ENCODE data around the gene PRKCE.

PRKCE gene

DNA sequence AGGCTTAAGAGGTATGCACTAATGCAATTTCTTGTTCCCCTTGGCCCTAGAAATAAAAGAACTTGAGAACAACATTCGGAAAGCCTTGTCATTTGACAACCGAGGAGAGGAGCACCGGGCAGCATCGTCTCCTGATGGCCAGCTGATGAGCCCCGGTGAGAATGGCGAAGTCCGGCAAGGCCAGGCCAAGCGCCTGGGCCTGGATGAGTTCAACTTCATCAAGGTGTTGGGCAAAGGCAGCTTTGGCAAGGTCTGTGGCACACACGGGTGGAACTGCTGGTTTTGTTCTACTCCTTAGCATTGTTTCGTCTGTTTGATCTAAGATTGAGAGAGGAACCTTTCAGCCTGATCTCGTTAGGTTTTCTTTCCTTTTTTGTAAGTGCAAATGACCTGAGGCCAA lies 355.9 kb downstream of the PRKCE start:
- DNase-seq = no peak

DNA sequence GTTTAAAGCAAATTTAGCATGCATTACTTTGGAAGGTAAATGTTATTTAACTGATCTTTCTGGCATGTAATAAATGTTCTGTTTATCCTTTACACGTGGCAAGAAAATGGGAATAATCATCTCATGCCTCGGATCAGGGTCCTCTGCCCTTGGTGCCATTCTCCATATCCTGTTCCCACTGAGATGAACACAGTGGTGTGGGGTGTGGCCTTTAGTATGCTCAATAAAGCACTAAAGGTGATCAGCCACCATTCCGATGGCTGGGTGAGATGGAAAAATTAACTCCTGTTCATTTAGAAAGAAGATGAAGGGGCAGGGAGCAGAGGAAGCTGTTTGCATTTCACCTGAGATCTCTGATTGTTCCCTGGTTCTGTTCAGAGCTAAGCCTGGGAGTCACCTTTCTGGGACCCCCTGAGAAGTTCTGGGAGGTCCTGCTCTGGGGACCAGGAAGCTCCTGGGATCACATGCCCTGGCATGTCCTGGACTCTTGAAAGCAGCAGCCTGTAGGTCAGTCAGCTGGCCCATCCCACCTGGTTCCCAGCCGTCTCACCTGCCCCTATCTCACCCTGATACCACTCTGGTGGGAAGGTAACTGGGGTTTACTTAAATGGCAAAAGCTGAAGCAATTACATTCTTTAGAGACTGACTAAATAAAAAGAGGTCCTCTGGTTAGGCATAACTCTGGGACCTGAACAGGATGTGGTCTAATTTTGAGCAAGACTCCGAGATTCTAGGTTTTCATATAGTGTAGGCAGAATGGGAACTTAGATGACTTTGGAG lies 356.8 kb downstream of the PRKCE start:
- no peak for DNase-seq

DNA sequence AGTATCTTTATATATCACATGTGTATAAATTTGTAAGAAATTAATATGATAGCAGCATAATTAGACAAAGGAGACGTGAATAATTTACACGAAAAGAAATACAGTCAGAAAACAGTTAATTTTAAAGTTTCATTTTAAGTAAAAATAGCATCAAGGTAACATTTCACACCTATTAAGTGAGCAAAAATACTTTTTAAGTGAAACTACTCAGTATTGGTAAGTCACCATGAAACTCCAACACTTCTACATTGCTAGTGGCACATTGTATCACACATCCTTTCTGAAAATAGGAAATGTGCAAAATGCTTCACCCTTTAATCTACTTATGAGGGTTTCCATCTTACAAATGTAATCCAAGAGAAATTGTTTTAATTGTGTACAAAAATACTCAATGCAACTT lies 357.8 kb downstream of the PRKCE start:
- DNase-seq = no peak

DNA sequence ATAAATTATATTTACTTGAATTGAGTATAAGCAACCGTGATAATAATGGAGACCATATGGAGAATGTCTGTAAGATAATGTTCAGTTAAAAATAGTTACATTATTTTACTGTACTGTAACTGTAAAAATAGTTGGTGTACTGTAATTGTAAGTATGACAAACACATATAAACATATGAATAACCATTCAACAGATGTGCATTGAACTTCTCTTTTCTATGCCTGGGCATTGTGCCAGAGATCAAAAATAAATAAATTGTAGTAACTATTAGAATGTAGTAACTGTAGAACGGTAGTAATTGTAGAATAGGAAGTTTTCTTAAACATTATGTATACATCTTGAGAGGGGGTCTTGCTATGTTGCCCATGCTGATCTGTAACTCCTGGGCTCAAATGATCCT lies 358.3 kb downstream of the PRKCE start:
- no peak for DNase-seq

DNA sequence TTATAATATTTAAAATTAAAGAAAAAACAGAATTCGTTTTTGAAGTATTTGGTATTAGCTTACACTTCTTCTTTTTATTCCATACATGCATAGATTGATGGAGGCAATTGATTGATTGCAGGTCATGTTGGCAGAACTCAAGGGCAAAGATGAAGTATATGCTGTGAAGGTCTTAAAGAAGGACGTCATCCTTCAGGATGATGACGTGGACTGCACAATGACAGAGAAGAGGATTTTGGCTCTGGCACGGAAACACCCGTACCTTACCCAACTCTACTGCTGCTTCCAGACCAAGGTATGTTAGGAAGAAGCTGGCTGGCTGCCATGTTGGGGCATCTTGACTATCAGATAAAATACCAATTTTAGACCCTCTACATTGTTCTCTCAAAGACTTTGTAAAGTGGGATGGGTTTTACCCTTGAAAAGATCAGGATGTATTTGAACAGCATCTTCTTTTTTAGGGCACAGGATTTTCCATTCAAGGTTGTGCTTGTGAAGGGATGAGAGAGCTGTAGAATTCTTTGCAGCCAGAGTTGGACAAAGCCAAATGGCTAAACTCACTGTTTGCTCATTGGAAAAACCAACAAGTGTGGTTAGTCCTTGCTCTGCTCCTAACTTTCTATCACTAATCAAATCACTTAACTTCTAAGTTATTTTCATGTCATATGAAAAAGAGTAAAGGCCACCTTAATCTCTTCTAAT lies 358.9 kb downstream of the PRKCE start:
- no peak for DNase-seq

DNA sequence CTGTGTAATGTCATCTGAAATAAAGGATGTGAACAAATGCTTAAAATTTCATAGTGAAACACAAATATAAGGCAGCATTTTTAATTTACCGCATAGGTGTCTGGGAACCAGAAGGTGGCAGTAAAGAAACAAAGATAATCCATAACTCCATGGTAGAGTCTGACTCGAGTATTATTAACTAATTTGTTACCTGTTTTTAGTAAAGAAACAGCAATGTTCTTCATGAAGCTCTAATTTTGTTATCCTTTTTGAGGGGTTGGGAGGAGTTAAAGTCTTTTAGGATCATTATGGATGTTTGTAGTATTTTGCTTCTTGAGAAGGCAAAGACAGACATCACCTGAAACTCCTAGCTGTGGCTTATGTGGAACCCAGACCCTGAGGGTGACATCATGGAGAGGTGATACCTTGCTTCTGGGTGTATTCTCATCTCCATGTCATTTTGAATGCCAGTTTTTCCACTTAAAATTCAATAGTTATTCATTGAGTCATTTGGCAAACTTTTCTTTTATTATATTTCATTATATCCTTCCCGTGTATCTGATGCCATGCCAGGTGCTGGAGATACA lies 359.5 kb downstream of the PRKCE start:
- DNase-seq = peak; percentile 74

DNA sequence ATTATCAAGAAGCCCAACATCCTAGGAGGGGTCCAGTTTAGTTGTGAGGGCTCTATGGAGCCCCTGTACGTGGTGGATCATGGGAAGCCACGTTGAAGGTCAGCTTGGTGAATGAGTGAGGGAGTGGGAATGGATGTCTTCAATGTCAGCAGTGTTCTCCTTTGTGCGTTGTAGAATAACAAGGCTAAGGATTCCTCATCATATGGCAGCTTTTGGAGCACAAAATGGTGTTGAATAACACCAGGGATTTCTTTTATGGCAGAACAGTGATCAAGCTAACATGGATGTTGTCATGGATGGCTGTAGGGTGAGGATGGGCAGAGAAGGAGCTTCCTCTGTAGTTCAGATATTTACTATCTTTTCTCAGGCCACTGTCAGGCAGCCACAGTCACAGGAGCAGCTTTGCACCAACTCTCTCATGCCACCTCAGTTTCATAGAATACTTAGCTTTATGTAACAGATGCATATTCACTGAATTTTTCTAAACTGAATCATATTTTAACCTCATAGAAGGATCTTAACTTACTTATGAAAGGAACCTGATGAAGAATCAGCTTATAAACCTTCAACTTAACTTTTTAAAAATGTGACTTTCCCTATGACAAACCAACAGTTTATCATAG lies 361.3 kb downstream of the PRKCE start:
- no peak for DNase-seq

DNA sequence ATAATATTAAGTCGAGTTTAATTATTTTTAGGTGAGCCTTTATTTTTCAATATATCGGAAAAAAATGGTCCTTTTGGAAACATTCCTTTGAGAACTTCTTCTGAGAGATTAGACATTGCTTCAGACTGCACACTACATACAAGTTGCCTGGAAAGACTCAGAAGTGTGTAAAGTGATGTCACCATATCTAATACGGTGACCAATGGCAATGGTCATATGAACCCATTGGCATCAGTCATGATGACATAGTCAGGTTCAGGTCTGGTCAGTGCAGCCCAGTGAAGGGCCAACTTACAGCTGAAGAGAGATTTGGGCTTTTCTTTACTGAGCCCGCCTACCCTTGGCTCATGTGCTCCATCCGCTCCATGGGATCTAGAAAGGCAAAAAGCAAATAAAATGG lies 362.3 kb downstream of the PRKCE start:
- no peak for DNase-seq

DNA sequence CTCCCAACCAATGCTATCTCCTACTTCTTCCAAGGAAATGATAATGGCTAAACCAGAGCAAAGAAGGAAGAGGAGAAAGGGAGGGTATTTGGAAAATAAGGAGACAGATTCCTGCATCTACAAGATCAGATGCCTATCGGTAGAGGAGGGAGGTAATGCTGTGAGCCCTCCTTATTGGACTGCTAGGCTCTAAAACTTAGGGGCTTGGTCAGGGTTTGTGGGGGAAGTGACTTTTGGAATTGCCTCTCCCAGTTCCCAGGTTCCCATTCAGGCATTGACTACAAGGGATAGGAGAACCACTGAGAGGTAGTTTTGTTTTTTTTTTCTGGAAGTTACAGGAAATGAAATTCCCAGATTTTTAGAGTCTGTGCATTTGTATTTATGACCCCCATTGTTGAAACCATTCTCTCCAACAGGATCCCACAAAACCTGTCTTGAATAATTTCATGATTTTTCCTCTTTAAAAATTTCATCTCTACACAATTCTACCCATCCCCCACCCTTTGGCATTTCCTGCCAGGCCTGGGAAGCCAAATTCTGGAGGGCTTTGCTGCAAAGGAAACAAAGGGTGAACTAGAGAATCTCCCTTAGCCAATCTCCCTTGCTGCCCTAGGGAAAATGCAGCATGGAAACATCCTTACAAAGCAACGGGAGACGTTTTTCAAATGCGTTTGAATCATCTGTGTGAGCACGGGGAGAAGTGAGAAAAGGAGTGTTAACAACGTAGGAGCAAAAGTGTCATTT lies 363.6 kb downstream of the PRKCE start:
- no peak for DNase-seq

DNA sequence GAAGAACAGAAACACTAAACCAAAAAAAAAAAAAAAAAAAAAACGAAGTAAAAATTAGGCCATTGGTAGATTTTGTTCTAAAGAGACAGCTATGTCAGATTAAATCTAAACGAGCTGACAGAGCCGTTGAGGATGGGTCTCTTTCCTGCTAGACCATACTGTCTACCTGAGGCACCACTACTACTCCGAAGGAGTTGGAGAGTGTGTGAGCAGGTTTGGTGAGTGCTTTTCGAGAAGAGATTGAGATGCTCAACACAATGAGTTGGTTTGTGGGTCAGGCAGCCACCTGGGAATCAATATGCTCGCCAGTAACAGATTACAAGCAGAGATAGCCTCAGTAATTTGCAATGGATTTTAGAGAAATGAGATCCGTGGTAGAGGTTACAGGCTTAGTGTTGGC lies 364.2 kb downstream of the PRKCE start:
- no peak for DNase-seq

DNA sequence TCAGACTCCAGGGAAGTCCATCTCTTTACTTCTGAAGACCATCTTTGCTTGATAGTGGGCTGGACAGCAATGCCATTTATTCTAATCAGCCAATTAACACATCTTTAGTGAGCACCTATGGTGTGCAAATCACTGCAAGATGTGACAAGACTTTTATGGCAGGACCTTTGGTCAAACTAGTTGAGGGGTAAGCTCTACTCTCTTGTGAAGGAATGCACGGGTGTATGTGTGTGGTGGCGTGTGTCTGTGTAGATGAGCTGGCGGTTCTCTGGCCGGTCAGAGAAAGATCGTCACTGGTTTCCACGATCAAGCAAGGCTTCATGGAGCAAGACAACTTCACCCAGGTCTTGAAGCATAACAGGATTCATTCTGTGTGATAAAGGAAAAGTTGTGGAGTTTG lies 364.6 kb downstream of the PRKCE start:
- DNase-seq = no peak

DNA sequence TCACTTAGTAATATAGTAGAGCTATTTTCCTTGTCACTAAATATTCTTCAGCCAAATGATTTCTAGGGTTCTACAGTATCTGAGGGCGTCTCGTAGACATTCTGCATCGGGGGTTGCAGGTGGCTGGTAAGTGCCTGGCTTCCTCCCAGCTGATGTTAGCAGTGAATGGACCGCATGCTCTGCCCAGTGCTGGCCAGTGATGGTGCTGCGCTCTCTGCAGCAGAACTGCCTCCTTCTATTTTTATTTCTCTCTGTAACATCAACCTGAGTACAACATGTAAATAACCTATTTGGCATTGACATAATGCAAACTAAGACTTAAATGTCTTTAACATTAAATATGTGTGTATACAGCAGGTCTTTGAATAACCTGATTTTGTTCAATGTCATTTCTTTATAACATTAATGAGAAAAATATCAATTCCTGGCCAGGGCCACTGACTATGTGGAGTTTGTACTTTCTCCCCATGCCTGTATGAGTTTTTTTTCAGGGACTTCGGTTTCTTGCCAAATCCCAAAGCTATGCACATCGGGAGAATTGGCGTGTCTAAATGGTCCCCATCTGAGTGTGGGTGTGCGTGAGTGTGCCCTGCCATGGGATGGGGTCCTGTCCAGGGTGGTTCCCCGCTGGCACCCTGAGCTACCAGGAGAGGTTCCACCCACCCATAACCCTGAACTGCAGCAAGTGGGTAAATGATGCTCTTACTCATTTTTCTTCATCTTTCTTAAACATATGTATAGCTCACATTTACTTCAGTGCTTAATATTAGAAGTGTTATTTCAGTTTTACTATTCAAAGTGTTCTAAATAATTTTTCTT lies 367.5 kb downstream of the PRKCE start:
- no peak for DNase-seq

DNA sequence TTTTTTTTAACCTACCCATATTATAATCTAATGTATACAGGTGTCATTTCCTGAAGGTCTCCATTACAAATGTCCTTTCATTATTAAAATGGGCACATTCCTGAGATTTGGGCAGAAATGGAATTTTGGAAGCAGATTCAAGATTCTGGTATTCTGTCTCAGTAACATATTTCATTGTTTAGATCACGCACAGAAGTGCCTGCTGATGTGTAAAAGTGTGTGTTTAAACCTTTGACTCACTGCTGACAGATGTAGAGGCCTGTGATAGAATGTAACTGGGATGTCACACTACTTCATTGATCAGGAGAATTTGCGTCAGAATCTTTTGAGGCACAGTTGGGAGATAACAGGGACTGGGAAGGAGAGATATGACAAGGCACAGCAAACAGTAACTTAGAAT lies 368.9 kb downstream of the PRKCE start:
- DNase-seq = peak; percentile 6

DNA sequence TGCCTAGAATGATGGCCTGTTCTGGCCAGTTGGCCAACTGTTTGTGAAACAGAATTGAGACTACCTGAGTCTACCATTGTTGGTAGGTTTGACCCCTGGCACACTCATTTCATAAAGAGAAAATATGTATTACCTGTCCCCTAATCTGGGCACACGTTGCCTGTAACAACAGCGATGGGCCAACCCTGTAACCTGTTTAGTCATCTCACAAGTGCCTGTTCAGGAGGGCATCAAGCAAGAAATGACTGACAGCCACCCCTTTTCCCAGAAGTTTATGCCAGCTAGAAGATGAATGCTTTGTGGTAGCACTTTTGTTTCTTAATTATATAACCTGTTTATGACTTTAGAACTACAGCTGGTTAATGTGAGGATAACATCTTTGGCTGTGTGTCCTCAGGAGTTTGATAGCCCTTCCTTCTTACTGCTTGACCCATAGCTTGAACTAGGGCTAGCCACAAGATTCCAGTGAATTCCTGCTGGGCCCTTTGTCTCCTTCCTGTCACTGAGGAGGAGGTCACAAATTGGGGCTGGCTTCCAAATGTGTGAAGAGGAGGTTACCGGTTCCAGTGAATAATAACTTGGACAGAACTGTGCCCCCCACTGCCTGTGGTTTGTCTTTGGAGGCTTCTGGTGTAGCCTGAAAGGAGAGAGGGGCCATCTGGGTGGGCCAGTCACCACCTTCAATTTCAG lies 371.8 kb downstream of the PRKCE start:
- no peak for DNase-seq

DNA sequence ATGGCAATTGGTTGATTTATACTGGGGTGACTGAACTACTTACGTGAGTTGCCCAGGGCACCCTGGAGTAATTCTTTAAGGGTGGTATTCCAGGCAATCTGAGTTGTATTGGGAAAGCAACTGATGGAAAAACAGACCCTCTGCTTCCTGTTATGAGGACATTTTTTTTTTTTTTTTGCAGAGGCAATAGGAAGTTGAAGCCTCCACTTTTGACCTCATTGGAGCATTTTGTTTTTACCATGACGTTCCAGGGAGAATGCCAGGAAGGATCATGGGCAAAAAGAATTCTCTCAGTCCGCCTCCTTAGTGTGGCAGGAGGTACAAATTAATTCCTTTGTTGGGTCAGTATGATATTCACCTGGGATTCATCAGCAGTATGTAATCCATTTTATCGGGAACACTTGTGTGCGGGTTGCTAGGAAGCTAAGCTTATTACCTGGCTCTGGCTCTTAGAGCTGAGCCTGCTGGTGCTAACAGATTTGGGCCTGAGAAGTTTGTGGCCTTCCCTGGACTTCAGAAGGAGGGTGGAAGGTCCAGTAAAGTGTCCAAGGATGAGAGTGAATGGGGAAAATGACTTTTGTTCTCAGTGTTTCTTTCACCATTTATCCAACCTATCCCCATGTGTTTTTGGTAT lies 372.8 kb downstream of the PRKCE start:
- DNase-seq = no peak

DNA sequence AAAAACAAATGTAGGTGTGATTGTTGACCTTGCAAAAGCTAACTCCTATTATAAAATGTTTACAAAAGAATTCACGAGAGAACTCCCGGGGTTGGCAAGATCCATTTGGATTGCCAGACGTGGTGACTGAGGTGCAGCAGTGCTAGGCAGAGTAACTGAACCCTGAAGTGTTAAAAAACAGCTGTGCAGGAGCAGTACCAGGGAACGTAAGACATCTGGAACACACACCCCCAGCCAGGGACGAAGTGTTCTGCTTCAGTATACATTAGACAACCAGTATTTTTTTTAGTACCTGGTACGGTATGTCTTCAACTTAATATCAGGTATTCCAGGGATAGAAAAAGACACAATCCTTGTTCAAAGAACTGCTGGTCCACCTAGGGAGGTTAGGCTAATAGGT lies 373.6 kb downstream of the PRKCE start:
- DNase-seq = no peak

DNA sequence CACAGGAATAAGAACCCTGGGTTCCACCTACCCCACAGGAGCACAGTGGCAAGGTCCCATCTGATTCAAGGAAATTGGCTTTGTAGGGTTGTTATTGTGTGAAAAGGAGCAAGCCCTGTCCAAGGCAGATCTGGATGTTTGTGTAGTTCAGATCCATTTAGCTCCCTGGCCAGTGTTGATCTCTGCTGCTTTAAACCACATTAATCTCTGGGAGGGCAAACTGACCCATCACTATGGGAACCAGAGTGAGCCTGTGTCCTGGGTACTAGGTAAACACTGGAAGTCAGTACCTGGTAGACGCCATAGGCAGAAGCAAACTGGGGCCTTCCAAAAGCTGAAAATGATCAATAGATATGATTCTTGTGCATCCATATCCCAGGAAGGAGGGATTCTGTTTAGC lies 374.2 kb downstream of the PRKCE start:
- DNase-seq = no peak

DNA sequence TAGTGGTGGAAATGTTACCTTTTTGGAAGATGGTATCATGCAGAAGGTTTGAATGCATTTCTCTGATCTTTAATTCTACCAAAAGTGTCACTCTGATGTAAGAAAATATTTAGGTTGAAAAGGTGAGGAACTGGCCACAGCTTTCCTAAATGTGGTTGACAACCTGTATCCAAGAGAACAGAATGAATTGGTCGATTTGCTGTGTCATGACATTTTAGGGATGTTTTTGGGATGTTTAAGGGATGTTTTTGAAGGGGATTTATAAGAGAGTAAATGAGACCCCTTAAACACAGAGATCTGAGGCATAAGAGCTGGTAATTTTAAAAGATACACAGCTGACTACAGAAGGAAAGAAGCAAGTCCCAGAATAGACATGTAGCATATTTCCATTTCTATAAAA lies 375.0 kb downstream of the PRKCE start:
- DNase-seq = no peak

DNA sequence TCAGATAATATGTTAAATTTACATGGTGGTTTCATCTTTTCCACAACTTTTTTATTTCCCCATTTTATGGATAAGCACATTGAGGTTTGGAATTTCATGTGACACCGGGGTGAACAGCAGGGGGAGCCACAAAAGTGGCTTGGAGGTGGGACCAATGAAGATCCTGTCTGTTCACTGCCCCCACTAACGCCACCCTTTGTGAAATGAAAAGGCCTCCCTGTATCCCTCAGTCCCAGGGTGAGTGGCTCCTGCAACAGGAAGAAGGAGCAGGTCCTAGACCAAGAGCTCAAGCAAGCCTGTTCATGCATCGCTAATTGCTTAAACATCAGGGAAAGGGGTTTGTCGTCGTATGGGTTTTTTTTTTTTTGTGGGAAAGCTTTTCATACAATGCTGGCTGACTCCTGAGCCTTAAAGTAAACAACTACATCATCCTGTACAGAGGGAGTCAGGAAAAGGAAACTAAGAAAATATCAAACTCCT lies 377.9 kb downstream of the PRKCE start:
- DNase-seq = no peak

DNA sequence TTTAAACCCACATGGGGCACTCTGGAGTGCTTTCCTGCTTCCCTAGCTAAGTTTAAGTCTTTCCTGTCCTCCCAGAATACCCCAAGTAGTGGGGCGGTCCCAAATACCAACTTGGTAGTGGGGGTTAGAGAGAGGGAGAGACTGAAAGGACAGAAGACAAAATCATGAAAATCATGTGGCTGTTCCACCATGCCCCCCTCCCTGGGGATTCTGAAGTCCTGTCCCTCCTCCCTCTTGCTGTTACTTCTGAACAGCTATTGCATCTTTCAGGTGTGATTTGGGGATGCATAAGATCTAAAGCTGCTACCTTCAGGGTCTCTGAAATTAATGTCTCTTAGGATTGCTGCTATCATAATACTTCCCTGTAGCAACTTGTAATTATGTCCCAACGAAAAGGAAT lies 378.9 kb downstream of the PRKCE start:
- DNase-seq = no peak
